ENCODE measurements around the gene NBPF4. TPM values are rescaled to one million over a fixed set of nuclear protein-coding genes. Genes with fewer than 3 reads are reported as not detected.
"Not testable (repeated sequence)": the region's sequence is repeated elsewhere in the genome, so short reads cannot be mapped to it uniquely, and the experiment has no call there.

The NBPF4 gene, protein sequence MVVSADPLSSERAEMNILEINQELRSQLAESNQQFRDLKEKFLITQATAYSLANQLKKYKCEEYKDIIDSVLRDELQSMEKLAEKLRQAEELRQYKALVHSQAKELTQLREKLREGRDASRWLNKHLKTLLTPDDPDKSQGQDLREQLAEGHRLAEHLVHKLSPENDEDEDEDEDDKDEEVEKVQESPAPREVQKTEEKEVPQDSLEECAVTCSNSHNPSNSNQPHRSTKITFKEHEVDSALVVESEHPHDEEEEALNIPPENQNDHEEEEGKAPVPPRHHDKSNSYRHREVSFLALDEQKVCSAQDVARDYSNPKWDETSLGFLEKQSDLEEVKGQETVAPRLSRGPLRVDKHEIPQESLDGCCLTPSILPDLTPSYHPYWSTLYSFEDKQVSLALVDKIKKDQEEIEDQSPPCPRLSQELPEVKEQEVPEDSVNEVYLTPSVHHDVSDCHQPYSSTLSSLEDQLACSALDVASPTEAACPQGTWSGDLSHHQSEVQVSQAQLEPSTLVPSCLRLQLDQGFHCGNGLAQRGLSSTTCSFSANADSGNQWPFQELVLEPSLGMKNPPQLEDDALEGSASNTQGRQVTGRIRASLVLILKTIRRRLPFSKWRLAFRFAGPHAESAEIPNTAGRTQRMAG
- total RNA-seq (2014; rRNA removed; shearing (Covaris generic)), result not detected in 2 replicates

- not testable (repeated sequence) for DNase-seq (ENCODE audit: low spot score)
Observed at GRCh38 chr1:108243976-108244375, at the start of gene NBPF4. TSS of gene NBPF4 (minus strand) at chr1:108244076. CDS start at chr1:108243761, 315 bp downstream.

DNA sequence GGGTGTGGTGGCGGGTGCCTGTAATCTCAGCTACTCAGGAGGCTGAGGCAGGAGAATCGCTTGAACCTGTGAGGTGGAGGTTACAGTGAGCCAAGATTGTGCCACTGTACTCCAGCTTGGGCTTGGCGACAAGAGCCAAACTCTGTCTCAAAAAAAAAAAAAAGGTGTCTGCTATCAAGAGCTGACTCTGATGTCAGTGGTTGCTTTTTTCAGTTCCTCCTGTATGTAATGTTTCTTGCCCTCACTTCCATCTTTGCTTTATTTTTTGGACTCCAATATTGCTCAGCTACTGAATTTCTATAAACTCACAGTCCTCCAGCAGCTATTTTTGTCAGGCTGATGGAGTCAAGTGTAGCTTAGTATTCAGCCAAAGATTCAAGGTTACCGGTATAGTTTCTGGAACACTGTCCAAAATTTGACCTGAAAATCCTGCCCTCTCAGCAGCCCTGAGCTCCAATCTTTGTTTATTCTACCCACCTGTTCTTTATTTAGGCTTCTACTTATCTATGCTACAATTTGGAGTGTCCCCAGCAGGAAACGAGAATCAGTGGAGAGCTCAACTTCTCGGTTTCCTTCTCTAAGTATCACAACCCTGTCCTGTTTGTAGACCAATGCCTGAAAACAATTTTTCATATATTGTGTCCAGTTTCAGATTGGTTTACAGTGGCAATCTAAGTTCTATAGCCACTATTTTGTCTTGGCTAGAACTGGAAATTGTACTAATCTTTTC, 38.8 kb upstream of the NBPF4 start:
- DNase-seq (ENCODE audit: low spot score), result not testable (repeated sequence)

DNA sequence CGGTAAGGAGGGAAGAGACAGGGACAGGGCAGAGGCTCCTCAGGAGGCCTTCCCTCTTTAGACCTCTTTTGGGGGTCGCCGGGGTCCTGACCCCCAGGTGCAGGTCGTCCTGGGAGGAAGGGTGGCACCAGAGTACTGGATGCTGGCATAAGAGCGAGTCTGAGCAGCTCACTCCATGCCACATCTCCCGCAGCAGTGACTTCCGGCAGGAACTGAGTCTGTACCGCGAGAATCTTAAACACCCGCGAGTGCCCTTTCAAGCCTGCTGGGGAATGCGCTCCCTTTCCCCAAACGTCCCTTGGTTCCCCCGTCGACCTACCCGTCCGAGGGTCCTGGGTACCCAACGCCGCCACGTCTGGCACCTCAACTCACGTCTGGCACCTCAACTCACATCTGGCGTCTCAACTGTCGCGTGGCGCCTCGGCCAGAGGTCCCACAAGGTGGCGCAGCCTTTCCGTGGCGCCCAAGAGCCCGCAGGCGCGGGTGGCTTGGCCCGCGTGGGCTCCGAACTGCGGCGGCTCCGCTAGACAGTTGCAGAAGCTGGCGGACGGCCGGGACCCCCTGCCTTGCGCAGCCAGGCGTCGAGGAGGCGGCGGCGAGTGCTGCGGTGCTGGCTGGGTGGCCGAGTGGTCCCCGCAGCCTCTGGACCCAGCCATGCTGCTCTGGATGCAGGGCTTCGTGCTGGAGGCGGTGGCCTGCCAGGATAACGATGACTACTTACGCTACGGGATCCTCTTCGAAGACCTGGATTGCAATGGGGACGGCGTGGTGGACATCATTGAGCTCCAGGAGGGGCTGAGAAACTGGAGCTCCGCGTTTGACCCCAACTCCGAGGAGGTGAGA, 28.8 kb upstream of the NBPF4 start:
- DNase-seq (ENCODE audit: low spot score), result not testable (repeated sequence)

- DNase-seq (ENCODE audit: low spot score), result not testable (repeated sequence)
Observed at GRCh38 chr1:108267097-108267496, 23.2 kb upstream of the NBPF4 start.

DNA sequence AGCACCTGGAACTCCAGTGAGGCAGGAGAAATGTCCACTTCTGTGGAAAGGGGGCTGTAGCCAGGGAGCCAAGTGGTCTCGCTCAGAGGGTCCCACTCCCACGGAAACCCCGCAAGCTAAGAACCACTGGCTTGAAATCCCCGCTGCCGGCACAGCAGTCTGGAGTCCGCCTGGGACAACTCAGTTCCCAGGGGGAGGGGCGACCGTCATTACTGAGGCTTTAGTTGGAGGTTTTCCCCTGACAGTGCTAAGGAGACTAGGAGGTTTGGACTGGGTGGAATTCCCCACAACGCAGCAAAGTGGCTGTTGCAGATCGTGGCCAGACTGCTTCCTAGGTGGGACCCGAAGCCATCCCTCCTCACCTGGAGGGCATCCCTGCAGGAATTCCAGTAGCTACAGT, 18.1 kb upstream of the NBPF4 start:
- DNase-seq (ENCODE audit: low spot score), result not testable (repeated sequence)

DNA sequence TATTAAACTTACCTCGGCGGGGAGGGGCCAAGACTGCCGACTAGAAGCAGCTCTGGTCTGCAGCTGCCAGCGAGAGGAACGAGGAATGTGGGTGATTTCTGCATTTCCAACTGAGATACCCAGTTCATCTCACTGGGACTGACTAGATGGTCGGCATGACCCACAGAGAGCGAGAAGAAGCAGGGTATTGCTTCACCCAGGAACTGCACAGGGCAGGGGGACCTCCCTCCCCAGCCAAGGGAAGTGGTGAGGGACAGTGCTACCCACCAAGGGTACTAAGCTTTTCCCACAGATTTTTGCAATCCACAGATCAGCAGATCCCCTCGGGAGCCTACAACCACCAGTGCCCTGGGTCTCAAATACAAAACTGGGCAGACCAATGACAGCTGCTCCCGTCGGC, 17.6 kb upstream of the NBPF4 start:
- not testable (repeated sequence) for DNase-seq (ENCODE audit: low spot score)

DNA sequence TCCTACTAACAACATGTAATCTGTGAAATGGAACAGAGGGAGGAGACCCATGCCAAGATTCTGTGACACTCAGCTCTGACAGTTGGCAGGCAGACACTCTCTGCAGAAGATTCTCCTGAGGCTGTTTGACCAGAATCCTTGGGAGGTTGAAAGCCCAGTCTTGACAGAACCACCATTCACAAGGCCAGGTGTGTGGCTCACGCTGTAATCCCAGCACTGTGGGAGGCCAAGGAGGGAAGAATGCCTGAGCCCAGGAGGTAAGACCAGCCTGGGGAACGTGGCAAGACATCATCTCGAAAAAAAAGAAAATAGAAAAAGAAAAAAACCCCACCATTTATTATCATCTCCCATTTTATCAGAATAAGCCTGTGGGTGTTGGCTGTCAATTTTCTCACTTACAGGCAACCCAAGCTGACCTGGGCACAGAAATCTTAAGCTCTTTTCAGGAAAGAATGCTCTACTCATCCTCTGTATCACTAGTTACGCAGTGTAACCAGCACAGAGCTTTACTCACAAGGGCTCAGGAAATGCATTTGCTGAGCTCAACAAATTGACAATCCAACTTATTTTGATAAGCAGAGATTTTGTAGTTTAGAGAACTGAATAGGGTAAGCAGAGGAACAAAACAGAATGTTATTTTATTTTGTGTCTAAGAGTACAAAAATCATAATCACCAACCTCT, 16.8 kb upstream of the NBPF4 start:
- not testable (repeated sequence) for DNase-seq (ENCODE audit: low spot score)

DNA sequence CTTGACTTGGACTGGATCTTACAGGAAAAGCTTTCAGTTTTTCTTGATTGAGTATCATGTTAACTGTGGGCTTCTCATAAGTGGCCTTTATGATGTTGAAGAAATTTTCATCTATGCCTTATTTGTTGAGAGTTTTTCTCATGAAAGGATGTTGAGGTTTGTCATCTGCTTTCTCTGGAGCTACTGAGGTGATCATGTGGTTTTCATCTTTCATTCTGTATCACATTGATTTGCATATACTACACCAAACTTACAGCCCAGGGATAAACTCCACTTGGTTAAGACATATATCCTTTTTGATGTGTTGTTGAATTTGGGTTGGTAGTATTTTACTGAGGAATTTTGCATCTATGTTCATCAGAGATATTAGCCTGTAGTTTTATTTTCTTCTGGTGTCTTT, 11.6 kb upstream of the NBPF4 start:
- DNase-seq (ENCODE audit: low spot score), result not testable (repeated sequence)

DNA sequence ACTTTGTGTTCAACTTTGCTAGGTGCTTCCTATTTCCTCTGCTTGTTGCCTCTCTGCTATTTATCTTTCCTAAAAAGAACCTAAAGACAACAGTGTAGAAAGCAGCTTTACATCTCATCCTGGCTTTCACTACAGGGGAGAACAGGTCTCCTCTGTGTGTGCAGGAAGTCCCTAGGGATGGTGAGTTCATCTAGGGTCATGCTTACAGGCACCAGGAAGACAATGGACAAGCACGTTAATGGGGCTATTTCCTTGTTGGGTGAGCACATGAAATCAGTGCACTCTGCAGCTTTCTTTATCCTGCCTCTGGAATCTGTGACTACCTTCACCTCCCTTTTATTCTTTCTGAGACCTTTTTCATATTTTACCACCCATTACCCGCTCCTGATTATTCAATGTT, 4.5 kb downstream of the NBPF4 start:
- DNase-seq (ENCODE audit: low spot score), result not testable (repeated sequence)

DNA sequence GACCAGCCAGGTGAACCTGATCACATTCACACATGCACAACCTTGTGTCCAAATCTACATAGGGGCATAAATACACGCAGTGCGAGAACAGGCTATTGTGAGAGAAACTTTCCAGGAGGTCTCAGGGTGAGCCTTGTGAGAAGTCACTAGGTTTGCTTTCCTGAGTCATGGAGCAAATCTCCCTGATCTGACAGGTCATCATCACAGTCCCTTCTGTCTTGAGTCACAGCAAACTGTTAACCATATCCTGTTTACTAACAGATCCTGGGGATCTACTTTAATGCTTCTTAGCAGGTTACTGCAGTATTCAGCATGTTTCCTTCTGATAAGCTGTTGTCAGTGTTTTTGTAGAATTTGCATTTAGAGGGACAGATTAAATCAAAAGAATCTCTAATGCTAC, 8.6 kb downstream of the NBPF4 start:
- DNase-seq (ENCODE audit: low spot score), result not testable (repeated sequence)

DNA sequence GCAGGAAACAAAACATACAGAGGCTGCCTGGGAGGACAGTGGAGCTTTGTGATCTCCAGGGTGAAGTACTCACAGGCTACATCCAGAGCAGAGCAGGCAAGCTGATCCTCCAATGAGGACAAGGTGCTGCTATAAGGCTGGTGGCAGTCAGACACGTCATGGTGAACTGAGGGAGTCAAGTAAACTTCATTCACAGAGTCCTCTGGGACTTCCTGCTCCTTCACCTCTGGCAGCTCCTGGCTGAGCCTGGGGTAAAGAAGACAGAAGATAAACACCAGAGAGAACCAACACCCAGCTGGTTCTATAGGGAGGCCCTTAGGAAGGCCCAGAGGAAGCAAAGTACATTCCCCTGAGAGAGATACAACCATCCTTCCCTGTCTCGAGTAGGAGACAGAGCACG, 11.7 kb downstream of the NBPF4 start:
- DNase-seq (ENCODE audit: low spot score), result not testable (repeated sequence)

- not testable (repeated sequence) for DNase-seq (ENCODE audit: low spot score)
Observed at GRCh38 chr1:108229976-108230375, 13.9 kb downstream of the NBPF4 start.

GRCh38 chr1:108227772-108228171, 16.1 kb downstream of the NBPF4 start:
- not testable (repeated sequence) for DNase-seq (ENCODE audit: low spot score)

GRCh38 chr1:108226855-108227254, 17.0 kb downstream of the NBPF4 start:
- not testable (repeated sequence) for DNase-seq (ENCODE audit: low spot score)

DNA sequence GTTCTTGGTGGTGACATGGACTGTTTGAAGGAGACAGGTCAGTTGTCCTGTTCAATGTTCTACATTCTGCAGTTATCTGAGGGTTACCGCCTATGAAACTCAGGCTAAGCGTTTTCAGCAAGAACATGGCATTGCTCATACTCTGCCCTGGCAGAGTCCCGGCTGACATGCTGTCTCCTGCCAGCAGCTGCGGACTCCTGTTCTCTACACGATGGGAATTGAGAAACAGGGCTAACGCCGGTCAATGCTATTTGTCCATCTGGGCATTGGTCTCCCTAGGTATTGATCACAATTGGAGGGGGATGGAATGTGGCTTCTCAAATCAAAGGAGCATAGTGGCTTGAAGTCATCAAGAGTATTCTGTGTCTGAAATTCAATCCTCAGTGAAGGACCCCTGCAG, 20.6 kb downstream of the NBPF4 start:
- DNase-seq (ENCODE audit: low spot score), result not testable (repeated sequence)

- not testable (repeated sequence) for DNase-seq (ENCODE audit: low spot score)
Observed at GRCh38 chr1:108217515-108218174, 26.2 kb downstream of the NBPF4 start.

GRCh38 chr1:108217007-108217406, 26.9 kb downstream of the NBPF4 start:
- not testable (repeated sequence) for DNase-seq (ENCODE audit: low spot score)

DNA sequence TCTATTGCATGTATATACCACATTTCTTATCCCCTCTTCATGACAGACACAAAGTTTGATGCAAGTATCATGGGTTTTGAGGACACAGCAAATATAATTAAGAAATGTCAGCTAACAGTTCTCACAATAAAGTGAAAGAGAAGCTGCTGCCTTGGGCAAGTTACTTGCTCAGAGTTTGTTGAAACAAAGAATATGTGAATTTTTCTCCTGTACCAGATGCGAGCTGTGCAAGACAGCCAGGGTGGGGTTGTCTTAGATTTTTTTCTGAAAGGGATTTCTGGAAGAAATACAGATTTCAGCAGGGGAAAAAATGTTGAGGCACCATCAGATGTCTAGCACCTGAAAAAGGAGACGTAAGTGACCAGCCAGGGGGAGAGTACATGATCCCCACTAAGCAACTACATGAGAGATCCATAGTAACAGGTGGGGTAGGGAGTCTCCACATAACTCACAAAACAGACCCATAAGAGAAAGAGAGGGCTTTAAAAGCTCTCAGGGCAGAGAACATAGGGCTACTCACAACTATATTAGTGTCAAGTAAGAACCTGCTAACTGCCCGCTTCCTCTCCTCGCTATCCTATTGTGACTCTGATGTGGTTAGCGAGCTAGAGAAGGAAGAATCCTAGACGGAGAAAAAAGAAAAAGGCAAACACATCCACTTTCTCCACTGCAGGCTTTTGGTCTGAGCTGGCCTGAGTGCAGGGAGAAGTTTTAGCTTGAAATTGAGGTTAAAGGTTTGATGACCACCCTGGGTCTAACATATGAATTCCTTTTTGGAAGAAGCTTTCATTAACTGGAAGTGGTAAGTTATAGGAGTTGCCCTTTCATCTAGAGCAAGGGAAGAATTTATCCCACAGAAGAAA, 27.6 kb downstream of the NBPF4 start:
- not testable (repeated sequence) for DNase-seq (ENCODE audit: low spot score)

Data from H4 (cell line).